GM21515 (cell line): Measurements from ENCODE around the gene PARP16.

ENCODE experiments used
- ATAC-seq: cut with Tn5 transposase; IDR thresholded peaks from one replicate; pipeline ENCODE4 v1.9.1; 2021; ENCODE audit not compliant: unreplicated experiment

The PARP16 gene

GRCh38 chr15:65286704-65287519, at the start of gene PARP16:
PARP16 (minus strand) TSS chr15:65286883; CDS start chr15:65286426, 457 bp downstream.
- peak; percentile 89 for ATAC-seq

- ATAC-seq: no peak
These were observed 48.8 kb upstream of the PARP16 start for GRCh38 chr15:65335278-65336055.

GRCh38 chr15:65334586-65335231, 48.0 kb upstream of the PARP16 start:
- no peak for ATAC-seq

- no peak for ATAC-seq
These were observed 47.2 kb upstream of the PARP16 start for GRCh38 chr15:65333856-65334255.

- no peak for ATAC-seq
These were observed 46.6 kb upstream of the PARP16 start for GRCh38 chr15:65333148-65333820.

- no peak for ATAC-seq
These were observed 45.9 kb upstream of the PARP16 start for GRCh38 chr15:65332391-65333147.

- ATAC-seq: no peak
These were observed 45.1 kb upstream of the PARP16 start for GRCh38 chr15:65331811-65332210.

- ATAC-seq: no peak
These were observed 44.4 kb upstream of the PARP16 start for GRCh38 chr15:65330934-65331645.

- ATAC-seq: no peak
These were observed 43.5 kb upstream of the PARP16 start for GRCh38 chr15:65329984-65330735.

GRCh38 chr15:65329288-65329983, 42.8 kb upstream of the PARP16 start:
- no peak for ATAC-seq

- no peak for ATAC-seq
These were observed 42.0 kb upstream of the PARP16 start for GRCh38 chr15:65328506-65329287.

GRCh38 chr15:65327651-65328393, 41.1 kb upstream of the PARP16 start:
- ATAC-seq: no peak

GRCh38 chr15:65326818-65327217, 40.1 kb upstream of the PARP16 start:
- no peak for ATAC-seq

GRCh38 chr15:65326117-65326526, 39.4 kb upstream of the PARP16 start:
- ATAC-seq: no peak

GRCh38 chr15:65323071-65323511, 36.4 kb upstream of the PARP16 start:
- ATAC-seq: no peak

- ATAC-seq: peak; percentile 56
These were observed 32.2 kb upstream of the PARP16 start for GRCh38 chr15:65318870-65319356.
